G401.6 (cell line): Measurements from ENCODE around the gene PFN3.

ENCODE experiments used
- FAIRE-seq: peaks from 2 replicates; lab custom pipeline; 2012; peaks lifted over from hg19 to GRCh38; lab: Jason Lieb, UNC

PFN3 gene, protein sequence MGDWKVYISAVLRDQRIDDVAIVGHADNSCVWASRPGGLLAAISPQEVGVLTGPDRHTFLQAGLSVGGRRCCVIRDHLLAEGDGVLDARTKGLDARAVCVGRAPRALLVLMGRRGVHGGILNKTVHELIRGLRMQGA

DNA sequence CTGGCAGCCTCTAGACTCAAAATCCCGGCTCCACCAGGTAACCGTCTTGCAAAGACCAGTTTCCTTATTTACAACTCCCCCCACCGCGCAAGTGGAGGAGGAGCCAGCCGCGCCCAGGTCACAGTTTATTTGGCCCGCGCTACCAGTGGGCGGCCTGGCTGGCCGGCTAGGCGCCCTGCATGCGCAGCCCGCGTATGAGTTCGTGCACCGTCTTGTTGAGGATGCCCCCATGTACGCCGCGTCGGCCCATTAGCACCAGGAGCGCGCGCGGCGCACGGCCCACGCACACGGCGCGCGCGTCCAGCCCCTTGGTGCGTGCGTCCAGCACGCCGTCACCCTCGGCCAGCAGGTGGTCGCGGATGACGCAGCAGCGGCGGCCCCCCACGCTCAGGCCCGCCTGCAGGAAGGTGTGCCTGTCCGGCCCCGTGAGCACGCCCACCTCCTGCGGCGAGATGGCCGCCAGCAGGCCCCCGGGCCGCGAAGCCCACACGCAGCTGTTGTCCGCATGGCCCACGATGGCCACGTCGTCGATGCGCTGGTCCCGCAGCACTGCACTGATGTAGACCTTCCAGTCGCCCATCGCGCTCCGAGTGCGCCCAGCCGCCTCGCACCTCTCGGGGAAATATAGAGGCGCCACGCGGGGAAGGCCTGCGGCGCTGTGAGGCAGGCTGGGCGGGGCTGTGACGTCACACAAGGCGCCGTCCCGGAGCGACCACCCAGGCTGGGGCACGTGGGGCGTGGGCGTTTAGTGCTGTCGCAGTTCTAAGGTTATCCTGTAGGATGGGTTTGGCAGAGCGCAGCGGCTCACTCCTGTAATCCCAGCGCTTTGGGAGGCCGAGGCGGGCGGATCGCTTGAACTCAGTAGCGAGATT, at the start of gene PFN3:
TSS of gene PFN3 (minus strand) at position 665 of the 872 bp plus-strand sequence. CDS start at position 580, 85 bp downstream.
- no peak for FAIRE-seq

DNA sequence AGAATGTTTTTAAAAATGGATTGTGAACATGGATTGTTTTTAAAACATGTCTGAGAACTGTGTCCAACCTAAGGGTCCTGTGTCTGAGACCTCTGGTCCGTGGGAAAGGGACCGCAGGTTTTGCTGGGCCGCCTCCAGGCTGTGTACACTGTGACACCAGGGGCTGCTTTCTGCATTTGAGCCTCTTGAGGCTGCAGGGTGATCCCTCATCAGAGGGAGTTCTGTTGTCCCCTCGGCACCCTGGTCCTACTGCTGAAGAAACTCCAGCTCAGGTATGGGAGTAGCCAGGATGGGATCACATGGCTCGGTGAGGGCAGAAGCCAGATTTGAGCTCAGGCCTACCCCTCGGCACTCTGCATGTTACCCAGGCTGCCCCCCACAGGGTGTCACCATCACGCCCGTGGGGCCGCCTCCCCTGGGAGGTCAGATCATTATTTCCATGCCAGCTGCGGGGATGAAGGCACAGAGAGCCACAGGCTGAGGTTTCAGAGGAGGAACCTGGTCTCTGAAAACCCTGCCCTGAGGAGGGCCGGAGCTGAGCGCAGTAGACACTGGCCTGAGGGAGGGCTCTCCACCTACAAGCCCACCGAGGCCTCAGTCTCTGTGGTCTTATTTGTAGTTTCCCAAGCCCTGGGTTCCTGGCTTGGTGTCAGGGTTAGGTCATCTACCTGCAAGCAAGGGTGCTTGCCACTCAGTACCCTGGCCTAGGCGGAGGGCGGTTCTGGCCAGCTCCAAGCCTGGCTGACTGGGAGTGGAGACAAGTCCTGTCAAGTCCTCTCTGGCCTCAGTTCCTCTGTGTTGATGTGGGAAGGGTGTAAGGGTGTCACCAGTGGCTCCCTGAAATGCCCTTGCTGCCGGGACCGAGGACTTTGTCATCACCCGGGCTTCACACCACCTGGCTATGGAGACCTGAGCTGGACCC, 48.9 kb upstream of the PFN3 start:
- FAIRE-seq = no peak

DNA sequence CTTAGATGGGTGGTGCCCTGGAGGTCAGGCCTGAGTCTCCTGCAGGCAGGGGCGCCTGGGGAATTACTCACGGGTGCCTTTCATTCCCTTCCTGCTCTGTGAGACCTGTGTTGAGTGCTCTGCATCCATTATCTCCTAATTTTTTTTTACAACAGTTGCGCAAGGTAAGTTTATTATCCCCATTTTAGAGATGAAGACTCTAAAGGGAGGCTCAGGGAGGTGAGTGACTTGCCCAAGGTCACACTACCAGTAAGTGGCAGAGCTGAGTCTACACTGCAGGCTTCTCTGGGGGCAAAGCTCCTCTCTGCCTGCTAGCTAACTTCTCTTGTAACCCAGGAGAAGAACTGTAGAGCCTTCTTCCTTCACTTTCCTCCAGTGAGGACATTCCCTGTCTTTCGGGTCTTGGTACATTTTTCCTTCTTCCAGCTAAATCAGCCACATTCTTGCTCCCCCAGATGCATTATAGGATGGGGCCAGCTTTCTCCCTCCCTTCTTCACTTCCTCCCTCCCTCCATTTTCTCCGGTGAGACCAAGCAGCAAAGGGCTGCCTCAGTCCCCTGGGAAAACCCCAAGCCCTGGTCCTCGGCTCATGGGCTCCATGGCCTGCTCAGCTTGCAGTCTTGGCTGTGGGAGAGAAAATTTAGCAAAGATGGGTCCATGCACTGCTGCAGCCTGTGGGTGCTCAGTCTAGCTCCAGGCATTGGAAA, 47.9 kb upstream of the PFN3 start:
- FAIRE-seq = no peak

DNA sequence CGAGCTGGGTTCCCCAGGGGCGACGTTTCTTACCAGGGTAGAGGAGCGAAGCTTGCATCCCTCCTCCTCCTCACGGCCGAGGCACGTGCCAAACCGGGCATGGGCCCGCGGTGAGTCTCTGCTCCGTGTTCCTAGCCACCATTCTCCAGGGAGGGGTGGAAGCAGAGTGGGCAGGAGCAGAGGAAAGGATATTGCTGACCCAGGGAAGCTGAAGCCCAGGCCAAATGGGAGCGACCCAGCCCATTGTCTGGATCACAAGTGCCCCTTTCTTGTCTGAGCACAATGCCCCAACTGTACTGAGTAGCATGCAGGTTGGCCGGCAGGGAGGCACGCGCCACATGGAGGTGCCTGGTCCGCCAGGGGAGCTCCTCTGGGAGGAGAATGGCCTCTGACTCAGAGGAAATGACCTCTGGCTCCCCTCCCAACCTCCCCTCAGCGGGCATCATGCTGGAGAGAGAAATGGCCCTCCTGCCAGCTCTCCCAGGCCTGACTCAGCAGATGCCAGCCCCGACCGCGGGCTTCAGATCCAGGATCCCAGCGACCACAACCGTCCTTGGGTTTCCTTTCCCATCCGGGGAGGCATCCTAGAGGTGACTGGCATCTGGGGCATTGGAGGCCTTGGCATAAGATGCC, 47.3 kb upstream of the PFN3 start:
- no peak for FAIRE-seq

DNA sequence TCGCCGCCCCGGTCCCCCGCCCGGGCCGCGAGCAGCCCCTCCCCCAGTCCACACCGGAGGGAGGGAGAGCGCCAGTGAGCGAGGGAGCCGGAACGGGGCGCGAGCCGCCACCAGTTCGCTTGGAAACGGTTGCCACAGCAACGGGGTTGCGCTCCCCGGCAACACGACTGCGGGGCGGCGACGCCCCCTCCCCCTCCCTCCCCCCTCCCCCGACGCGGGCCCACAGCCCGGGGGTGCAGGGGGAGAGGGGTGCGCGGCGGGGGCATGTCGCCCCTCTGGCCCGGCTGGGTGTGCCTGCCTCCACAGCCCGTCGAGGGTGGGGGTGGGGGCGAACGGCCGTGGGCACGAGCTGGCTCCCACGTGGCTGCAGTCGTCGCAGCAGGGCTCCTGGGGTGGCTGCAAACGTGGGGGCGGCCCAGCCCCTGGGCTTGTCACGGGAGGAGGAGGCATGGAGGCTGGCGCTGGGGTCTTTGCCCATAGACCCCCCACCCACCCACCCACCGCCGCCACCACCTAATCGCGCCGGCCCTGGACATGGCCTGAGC, 46.7 kb upstream of the PFN3 start:
- FAIRE-seq = no peak

DNA sequence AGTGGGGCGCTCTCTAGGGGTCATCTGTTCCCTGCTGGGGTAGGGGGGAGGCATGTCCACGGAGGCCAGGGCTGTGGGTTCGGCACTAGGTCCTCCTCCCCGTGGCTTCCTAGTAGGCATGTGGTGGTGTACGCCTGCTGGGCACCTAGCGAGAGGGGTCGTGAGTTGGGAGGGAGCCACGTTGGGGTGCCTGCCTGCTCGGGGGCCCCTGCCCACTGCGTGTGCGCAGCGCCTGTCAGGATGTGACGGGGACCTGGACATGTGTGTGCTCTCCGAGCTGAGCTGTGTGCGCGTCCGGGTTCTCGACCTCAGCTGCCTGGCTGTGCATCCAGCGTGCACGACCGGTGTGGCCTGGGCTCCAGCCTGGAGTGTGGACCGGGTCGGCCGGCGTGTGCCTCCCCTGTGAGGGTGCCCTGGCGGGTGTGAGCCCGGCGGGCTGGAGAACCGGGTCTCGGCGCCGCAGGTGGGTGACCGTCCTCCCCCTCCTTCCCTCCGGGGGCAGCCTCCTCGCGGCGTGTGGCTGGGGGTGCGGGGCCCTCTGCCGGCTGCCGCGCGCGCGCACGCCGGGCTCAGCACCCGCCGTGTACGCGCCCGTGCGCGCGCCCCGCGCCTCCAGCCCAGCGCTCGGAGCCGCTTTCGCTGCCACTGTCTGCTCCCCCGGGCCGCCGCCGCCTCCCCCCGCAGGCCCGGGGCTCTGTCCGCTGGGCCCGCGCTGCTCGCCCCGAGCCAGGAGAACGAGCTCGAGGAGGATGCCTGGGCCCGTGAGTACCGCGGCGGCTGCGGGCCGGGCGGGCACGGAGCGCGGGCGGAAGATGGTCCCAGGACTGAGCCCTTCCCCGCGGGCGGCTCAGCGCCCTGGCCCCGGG, 46.0 kb upstream of the PFN3 start, which contains the start of gene PRR7:
TSS of gene PRR7 (plus strand) at position 615 of the 866 bp plus-strand sequence. CDS start 8,254 bp downstream, outside the sequence.
- FAIRE-seq = no peak

DNA sequence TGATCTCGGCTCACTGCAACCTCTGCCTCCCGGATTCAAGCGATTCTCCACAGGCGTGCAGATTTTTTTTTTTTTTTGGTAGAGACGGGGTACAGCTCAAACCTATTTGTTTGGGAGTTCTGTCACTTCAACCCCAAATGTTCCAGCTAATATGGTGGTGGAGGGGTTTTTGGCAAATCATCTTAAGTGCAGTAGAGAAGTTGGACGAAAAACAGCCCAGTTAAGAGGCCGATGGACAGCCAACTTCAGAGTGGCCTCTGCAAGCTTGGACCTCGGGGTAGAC, 45.4 kb upstream of the PFN3 start:
- no peak for FAIRE-seq

DNA sequence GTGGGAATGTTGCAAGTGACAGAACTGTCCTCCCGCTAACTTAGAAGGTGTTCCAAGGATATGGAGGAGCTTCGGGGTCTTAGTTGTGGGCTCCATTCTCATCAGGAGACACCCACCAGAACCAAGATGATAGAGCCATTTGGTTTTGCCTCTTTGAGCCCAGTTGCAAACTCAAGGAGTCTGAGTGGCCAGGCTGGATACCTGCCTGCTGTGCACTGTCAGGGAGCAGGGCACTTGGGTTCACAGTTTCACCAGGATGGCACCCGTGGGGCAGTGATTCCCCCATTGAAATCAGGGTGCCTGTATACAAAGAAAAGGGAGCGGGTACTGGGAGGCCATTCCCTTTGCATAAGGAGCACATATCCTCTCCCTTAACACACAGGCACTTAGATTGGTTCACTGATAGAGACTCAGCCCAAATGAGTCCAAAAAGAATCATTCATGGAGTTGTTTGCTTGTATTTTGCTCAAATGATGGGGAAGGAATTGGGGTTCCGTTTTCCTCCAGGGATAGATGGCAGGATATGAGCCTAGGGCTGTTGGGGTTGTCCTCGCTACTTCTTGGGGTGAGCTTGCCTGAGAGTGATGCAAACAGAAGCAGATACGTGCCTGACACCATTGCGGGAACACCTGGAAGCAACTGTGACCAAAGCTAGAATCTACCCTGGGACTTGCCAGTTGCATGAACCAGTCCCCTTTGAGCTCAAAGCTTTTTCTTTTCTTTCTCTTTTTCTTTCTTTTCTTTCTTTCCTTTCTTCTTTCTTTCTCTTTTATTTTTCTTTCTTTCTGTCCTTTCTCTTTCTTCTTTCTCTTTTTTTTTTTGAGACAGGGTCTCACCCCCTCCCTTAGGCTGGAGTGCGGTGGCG, 44.8 kb upstream of the PFN3 start:
- FAIRE-seq = peak; percentile 31

DNA sequence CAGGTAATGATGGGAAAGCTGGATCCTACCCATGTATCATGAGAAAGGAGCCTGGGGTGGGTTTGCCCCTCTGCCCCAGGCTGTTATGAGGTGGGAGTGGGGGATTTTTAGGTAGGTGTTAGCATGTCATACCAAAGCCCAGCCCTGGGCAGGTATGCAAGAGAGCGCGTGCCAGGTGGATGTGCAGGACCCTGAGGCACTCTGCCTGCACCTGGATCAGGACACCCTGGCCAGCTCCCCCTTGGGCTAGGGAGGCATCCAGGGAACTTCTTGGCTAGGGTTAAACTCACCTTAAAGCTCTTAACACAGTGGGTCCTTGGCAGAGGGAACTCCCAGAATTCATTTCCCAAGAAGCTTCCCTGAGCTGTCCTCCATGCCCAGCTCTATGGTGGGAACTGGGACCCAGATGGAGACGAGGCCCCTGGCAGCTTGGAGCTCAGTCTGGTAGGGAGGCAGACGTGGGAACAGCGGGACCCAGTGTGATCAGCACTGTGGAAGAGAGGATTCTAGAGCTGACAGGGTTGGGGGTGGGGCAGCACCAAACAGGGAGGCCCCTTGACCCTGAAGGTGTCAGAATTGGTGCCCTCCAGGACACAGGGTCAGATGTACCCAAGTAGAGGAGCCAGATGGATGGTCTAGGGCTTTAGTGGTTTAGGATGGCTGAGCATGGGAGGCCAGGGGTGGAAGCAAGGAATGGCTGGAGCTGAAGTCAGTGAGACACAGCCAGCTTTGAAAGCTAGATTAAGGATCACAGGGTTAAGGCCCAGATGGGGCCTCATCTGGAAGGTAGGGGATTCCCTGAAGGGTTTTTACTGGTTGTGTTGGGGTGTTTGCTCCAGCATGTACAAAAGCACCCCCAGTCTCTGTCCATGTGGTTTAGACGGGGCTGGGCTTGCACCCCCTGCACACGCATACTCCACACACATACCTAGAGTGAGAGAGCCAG, 43.9 kb upstream of the PFN3 start:
- FAIRE-seq = no peak

DNA sequence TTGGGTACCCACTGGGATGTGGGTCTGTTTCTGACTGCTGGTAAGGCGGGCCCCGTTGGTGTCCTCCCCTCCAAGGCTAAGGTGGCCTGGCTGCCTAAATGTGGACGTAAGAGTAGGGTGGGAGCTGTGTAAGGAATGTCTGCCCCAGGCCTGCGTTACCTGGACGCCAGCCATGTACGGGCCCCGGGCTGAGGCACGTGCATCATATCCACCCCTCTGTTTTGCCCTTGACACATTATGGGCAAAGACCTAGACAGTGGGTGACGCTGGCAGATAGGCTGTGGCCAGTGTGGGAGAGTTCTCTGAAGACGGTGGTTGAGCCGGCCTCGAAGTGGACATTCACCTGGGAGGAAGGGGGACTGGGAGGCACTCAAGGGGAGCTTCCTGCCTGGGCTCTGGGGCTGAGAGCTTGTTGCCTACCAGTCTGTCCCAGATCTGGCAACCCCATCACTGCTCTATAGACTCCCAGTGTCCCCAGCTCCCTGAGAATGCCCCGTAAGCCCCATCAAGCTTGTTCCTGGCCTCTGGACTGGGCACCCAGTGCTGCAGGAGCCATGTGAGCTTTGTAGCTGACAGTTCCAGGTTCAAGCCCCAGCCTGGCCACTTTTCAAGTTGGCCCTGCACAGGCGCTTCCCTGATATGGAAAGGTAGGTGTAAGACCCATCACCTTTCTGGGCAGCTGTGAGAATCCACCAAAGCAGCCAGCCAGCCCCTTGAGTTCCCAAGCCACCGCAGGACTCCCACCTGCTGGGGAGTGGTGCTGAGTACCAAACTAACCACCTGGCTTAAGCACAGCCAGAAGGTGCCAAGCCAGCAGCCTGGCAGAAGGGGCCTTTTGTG, 42.9 kb upstream of the PFN3 start:
- no peak for FAIRE-seq

DNA sequence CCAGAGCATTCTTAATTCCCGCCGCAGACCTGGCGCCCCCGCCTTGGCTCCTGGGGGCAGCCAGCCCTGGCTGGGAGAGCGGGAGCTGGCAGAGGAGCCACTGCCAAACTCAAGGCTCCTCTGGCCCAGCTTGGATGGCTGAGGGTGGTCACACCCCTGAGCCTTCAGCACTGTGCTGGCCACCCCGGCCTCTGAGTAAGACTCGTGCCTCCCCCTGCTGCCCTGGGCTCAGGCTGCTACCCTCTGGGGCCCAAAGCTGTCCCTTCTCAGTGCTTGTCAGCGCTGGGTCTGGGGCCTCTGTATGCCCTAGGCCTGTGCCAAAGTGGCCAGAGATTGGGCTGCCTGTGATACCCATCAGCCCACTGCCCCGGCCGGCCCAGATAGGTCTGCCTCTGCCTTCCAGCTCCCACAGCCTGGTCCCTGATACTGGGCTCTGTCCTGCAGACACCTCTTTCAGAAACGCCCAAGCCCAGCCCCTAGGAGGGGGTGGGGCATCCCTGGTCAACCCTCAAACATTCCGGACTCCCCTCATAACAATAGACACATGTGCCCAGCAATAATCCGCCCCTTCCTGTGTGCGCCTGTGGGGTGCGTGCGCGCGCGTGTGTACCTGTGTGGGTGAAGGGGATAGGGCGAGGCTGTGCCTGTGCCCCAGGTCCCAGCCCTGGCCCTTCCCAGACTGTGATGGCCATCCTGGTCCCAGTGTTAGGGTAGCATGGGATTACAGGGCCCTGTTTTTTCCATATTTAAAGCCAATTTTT, 41.8 kb upstream of the PFN3 start:
- FAIRE-seq = no peak

DNA sequence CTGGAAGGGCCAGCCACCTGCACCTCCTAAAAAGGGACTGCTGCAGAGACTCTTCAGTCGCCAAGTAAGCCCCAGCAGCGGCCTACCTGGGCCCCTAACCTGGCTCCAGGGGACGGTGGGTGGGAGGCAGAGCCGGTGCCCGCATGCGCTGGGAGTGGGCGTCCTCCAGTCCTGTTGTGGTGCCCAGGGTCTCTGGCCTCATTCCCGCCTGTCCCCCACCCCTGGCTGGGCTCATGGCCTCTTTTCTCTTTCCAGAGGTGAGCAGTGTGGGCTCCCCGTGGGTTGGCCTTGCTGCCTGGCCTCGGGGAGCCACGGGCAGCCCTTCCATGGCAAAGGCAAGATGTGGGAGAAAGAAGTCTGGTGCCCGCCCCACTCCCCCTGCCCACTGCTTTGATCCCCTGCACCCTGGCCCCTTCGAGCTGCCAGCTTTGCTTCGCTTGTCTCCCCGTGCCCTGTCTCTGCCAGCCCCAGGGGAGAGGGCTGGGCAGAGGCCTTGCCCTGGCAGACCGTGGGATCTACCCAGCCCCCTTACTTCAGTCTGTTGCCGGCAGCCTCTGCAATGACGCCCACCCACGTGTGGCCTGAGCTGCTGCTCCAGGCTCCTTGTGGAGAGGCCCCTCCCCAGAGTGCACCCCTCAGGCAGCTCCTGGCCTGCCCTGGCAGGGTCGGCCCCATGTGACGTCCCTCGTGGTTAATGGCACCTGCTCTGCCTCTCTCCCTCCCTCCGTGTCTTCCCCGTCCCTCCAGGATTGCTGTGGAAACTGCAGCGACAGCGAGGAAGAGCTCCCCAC, 40.7 kb upstream of the PFN3 start:
- FAIRE-seq = no peak

DNA sequence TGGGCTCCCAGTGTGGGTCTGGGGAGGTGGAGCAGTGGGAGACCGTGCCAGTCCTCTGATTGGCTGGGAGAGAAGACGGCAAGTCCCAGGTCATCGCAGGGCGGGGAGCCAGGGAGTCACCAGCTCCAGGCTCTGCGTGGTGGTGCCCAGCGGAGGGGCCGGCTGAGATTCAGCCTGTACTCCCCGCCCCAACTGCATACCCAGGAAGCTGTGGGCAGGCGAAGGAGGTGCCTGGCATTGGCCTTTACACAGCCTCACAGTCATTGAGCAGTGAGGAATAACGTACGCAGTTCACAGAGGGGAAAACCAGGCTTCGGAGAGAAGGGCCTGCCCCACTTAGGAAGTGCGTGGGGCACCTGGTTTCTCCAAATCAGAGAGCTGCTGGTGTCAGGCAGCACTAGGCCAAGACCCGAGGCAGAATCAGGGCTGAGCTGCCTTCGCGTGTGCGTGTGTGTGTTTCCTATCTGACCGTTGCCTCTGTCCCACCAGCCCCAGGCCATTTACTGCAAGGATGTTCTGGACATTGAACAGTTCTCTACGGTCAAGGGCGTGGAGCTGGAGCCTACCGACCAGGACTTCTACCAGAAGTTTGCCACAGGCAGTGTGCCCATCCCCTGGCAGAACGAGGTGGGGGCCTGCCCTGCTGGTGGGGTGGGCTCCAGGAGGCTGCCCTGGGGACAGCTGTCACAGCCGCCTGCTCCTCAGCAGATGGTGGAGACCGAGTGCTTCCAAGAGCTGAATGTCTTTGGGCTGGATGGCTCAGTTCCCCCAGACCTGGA, 39.9 kb upstream of the PFN3 start:
- no peak for FAIRE-seq

DNA sequence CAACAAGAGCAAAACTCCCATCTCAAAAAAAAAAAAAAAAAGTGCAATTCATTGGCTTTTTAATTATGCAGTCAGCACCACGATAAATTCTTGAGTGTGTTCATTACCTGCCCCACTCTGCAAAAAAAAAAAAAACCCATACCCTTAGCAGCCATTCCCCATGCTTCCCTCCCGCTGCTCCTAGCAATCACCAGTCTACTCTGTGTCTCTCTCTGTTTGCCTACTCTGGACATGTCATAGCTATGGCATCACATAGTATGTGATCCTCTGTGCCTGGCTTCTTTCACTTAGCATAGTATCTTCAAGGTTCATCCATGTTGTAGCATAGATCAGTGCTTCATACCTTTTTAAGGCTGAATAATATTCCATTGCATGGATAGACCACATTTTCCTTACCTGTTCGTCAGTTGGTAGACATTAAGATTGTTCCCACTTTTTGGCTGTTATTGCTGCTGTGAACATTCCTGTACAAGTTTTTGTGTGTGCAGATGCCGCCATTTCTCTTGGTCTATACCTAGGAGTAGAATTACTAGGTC, 39.1 kb upstream of the PFN3 start:
- FAIRE-seq = no peak

DNA sequence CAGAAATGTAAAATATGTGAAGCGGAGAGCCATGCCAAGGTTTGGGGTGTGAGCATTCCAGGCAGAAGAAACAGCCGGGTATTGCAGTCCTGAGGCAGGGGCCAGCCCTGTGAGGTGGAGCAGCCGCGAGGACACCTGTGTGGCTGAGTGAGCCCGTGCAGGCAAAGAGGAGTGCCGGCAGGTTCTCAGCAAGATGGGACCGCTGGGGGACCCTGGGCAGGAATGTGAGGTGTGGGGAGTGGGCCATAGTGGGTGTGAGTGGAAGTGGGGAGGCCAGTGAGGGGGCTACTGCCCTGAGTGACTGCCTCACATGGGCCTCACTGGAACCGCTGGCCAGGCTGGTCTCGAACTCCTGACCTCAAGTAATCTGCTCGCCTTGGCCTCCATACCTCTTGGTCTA, 38.0 kb upstream of the PFN3 start:
- FAIRE-seq = no peak
